ENCODE measurements around the gene VIM.
"Not testable (repeated sequence)": the region's sequence is repeated elsewhere in the genome, so short reads cannot be mapped to it uniquely, and the experiment has no call there.

VIM gene

GRCh38 chr10:17256627-17257026 lies 28.6 kb downstream of the VIM start:
- DNase-seq (ENCODE audit: low spot score): no peak

- peak; percentile 37 for DNase-seq (ENCODE audit: low spot score)
Measured at GRCh38 chr10:17257466-17258321, 29.7 kb downstream of the VIM start.

GRCh38 chr10:17262502-17262901 lies 34.5 kb downstream of the VIM start:
- no peak for DNase-seq (ENCODE audit: low spot score)

- DNase-seq (ENCODE audit: low spot score): no peak
Measured at GRCh38 chr10:17263580-17263979, 35.5 kb downstream of the VIM start.

- no peak for DNase-seq (ENCODE audit: low spot score)
Measured at GRCh38 chr10:17265468-17265867, 37.4 kb downstream of the VIM start.

GRCh38 chr10:17266549-17266948 lies 38.5 kb downstream of the VIM start:
- not testable (repeated sequence) for DNase-seq (ENCODE audit: low spot score)

GRCh38 chr10:17272648-17273047 lies 44.6 kb downstream of the VIM start:
- no peak for DNase-seq (ENCODE audit: low spot score)

GRCh38 chr10:17273403-17273802 lies 45.4 kb downstream of the VIM start:
- DNase-seq (ENCODE audit: low spot score): no peak

GRCh38 chr10:17276756-17277424 lies 48.8 kb downstream of the VIM start:
- no peak for DNase-seq (ENCODE audit: low spot score)

- DNase-seq (ENCODE audit: low spot score): no peak
Measured at GRCh38 chr10:17278607-17279240, 50.7 kb downstream of the VIM start.

GRCh38 chr10:17282311-17282710 lies 54.3 kb downstream of the VIM start:
- no peak for DNase-seq (ENCODE audit: low spot score)

GRCh38 chr10:17286562-17287550 lies 58.8 kb downstream of the VIM start:
- DNase-seq (ENCODE audit: low spot score): no peak

Measured in HuH-7 (cell line).